Psoas muscle (tissue), 8 donors: ENCODE results near the gene PAXX. TPM values are rescaled to one million over a fixed set of nuclear protein-coding genes. Genes with fewer than 3 reads are reported as not detected.
"Not testable (repeated sequence)": the region's sequence is repeated elsewhere in the genome, so short reads cannot be mapped to it uniquely, and the experiment has no call there.

ENCODE experiments used
- ATAC-seq, 4 donors: fragments of 200-7000 bp; cut with Tn5 transposase; one replicate each; pipeline ENCODE4 v1.9.1; 2020; ENCODE audit warnings: moderate library complexity in 3 of 4, mild to moderate bottlenecking in 2 of 4
- DNase-seq, 2 donors: peaks; one replicate each; pipeline ENCODE4 v3.0.0-alpha.2; 2020
- H3K27ac ChIP-seq: fragments of 200-600 bp; one replicate; pipeline ENCODE4 v1.8.0; 2022
- H3K27me3 ChIP-seq, 3 donors: fragments of 200-600 bp in 1 of 3; one replicate each; pipeline versions ENCODE4 v1.6.1 to v1.8.0; 2013 to 2022; ENCODE audit warnings: low read length in 2 of 3, mild to moderate bottlenecking in 2 of 3, moderate library complexity in 1 of 3; ENCODE audit not compliant: insufficient read depth in 3 of 3
- H3K36me3 ChIP-seq, 2 donors: fragments of 200-600 bp in 1 of 2; one replicate each; pipeline versions ENCODE4 v1.6.1 to v1.8.0; 2013 to 2022; ENCODE audit warnings: low read depth in 1 of 2, mild to moderate bottlenecking in 1 of 2, moderate library complexity in 1 of 2; ENCODE audit not compliant: insufficient read depth in 1 of 2
- H3K4me1 ChIP-seq: fragments of 200-600 bp; one replicate; pipeline ENCODE4 v1.8.0; 2022
- H3K4me3 ChIP-seq: fragments of 200-600 bp; one replicate; pipeline ENCODE4 v1.8.0; 2022; ENCODE audit warnings: mild to moderate bottlenecking
- H3K9me3 ChIP-seq: fragments of 200-600 bp; one replicate; pipeline ENCODE4 v1.8.0; 2022
- CTCF ChIP-seq: fragments of 200-600 bp; IDR thresholded peaks from one replicate; pipeline ENCODE4 v1.8.0; 2022; ENCODE audit warnings: antibody characterized with exemption
- WGBS, 3 donors: extraction: QIAGEN DNeasy Blood & Tissue Kit; methylation state at CpG; one replicate each; pipeline versions ENCODE4 v1.1.6 to v1.1.7; 2013; 5-methylcytosine and 5-hydroxymethylcytosine counted together
- intact Hi-C, 2 donors: fragments of 100-400 bp; cut with DNase I; formaldehyde crosslinking; loops; one replicate each; pipeline versions ENCODE4 v1.11.0 to v1.14.2; 2022
- polyA plus RNA-seq, 3 donors: library from polyadenylated mRNA; stranded (reverse); fragments of 200-250 nt; gene quantifications; one replicate each; pipeline ENCODE4 v1.2.3, GENCODE V29; 2013
- total RNA-seq, 4 donors: library from RNA; stranded (reverse); fragmentation: NEBNext Ultra II Directional in 2 of 4; extraction: Animal tissue kit (Norgen Biotek cat#: 25700) in 2 of 4; gene quantifications; one replicate each; pipeline versions ENCODE4 v1.2.1 to v1.2.4, GENCODE V29; 2021 to 2023
- donor health status: healthy with polysubstance abuse.
- donor health status: DM: no; HTN: no; CAD: no; lungs with moderate emphysema.
- donor health status: Bipolar disorder and iron deficiency.
- donor health status: healthy.
- donor health status: DM: yes; HTN: yes; CAD: no.
- donor health status: DM: no; HTN: no; CAD: no.
- donor health status: DM: no; HTN: no; CAD: no.
- donor health status: DM: yes; HTN: yes; CAD: no.

The PAXX gene
- total and polyA plus RNA-seq, 7 donors, result 9.4 to 39.2 (median 15.6) TPM

GRCh38 chr9:137030538-137031527, 38.6 kb downstream of the PAXX start:
- H3K4me3 ChIP-seq, result no peak overlapping the region
- H3K27me3 ChIP-seq, result peaks cover 0 to 6% (median 0%) of the 10 kb centered on the region in 3 donors
- WGBS, 3 donors, result 58 to 73% (median 59%) methylated on average over 64 to 65 of the region's 65 CpGs
- ATAC-seq, result no peak
- H3K27ac ChIP-seq, result no peak overlapping the region
- intact Hi-C loops, result no loop called here
- peaks cover 27% of the 10 kb centered on the region for H3K4me1 ChIP-seq
- DNase-seq, result peak in 1 of 2 donors; percentile 58
- H3K36me3 ChIP-seq, result no peaks in the 10 kb centered on the region
- no peaks in the 10 kb centered on the region for H3K9me3 ChIP-seq
- TF ChIP-seq CTCF, result no peak

GRCh38 chr9:137031904-137032640, 39.9 kb downstream of the PAXX start, which contains the start of gene FUT7:
FUT7 (minus strand) TSS chr9:137032088; CDS start chr9:137031991, 97 bp downstream.
- Histone ChIP-seq H3K4me3 (no peak within 1 kb of the TSS), H3K9me3 (no peaks in the 10 kb centered on the region), H3K36me3 (no peaks in the 10 kb centered on the region), H3K27ac (no peak within 1 kb of the TSS), H3K4me1 (peaks cover 18% of the 10 kb centered on the region), H3K27me3 (peaks cover 0 to 6% (median 0%) of the 10 kb centered on the region in 3 donors)
- 69 to 81% (median 73%) methylated on average over 16 of the region's 16 CpGs for WGBS, 3 donors
- no peak for ATAC-seq
- intact Hi-C loops, result no loop called here
- no peak for DNase-seq
- TF ChIP-seq CTCF, result no peak

DNA sequence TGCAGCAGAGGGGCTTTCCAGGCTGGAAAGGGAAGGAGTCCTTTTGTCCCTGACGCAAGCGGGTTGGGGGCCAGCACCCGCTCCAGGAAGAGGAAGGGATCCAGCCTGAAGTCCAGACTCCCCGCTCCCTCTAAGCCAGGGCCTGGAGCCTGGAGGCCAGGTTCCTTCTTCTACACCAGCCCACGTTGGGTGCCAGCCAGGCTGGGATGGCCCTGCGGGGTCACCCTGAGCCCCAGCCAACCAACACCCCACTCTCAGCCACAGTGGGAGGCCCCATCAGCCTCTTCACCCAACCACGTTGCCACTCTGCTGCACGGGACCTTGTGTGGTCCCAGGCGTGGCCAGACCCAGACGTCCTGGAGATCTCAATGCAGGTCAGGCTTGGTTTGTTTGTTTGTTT, 40.6 kb downstream of the PAXX start:
- peaks cover 0 to 6% (median 0%) of the 10 kb centered on the region in 3 donors for H3K27me3 ChIP-seq
- H3K9me3 ChIP-seq, result no peaks in the 10 kb centered on the region
- no peak for TF ChIP-seq CTCF
- H3K36me3 ChIP-seq, result no peaks in the 10 kb centered on the region
- H3K4me3 ChIP-seq, result peak overlapping the region; percentile 28
- intact Hi-C loops, result no loop called here
- peaks cover 16% of the 10 kb centered on the region for H3K4me1 ChIP-seq
- 84 to 89% (median 85%) methylated on average over 9 to 10 of the region's 10 CpGs for WGBS, 3 donors
- H3K27ac ChIP-seq, result no peak overlapping the region
- peak; percentile 65 to 73 for DNase-seq
- no peak for ATAC-seq

GRCh38 chr9:137033481-137033880, 41.3 kb downstream of the PAXX start:
- H3K4me3 ChIP-seq, result peak overlapping the region; percentile 28
- H3K36me3 ChIP-seq, DNase-seq, intact Hi-C loops, ATAC-seq, H3K9me3 ChIP-seq, H3K27me3 ChIP-seq, H3K27ac ChIP-seq: not testable (repeated sequence)
- peaks cover 16% of the 10 kb centered on the region for H3K4me1 ChIP-seq
- WGBS, 3 donors, result 92 to 98% (median 96%) methylated on average over 5 of the region's 5 CpGs
